ENCODE results near the gene RXRA. TPM values are rescaled to one million over a fixed set of nuclear protein-coding genes. Genes with fewer than 3 reads are reported as not detected.

RXRA gene
- total and polyA plus RNA-seq, 4 experiments from 2014 or later: 1.0 to 11.9 (median 6.4) TPM

GRCh38 chr9:134299883-134300282 is 26.4 kb upstream of the RXRA start:
- POLR2A ChIA-PET (ENCODE audit: partially characterized antibody): no interaction called here
- no peak overlapping the region for H3K27ac ChIP-seq (ENCODE audit: low read depth, low read length)
- H3K4me3 ChIP-seq (ENCODE audit: low read length in 2 of 2): no peak overlapping the region
- Mint-ChIP-seq H3K27ac (peak overlapping the region in 1 of 7 donors; percentile 42), H3K4me1 (peaks cover 8 to 17% (median 12%) of the 10 kb centered on the region in 4 donors), H3K9me3 (peaks cover 0 to 2% (median 0%) of the 10 kb centered on the region in 8 donors), H3K36me3 (no peaks in the 10 kb centered on the region), H3K27me3 (no peaks in the 10 kb centered on the region), H3K4me3 (no peak overlapping the region)
- H3K27me3 ChIP-seq (ENCODE audit: insufficient read depth, low read length): no peaks in the 10 kb centered on the region
- CTCF ChIA-PET (ENCODE audit: partially characterized antibody): interaction anchor here (2.2 kb wide), 1 partner anchor 143 kb away, joined by 5 read pairs; no protein-coding TSS in a partner anchor
- no peaks in the 10 kb centered on the region for H3K9me3 ChIP-seq (ENCODE audit: control insufficient read depth in 1 of 2, low read length in 2 of 2)
- no peaks in the 10 kb centered on the region for H3K36me3 ChIP-seq (ENCODE audit: insufficient read depth, low read length)
- DNase-seq: no peak
- intact Hi-C loops (cut with micrococcal nuclease): no loop called here
- H3K4me1 ChIP-seq (ENCODE audit: insufficient read depth, low read length): peaks cover 9% of the 10 kb centered on the region

GRCh38 chr9:134301387-134302129 is 24.7 kb upstream of the RXRA start:
- no peaks in the 10 kb centered on the region for H3K9me3 ChIP-seq (ENCODE audit: control insufficient read depth in 1 of 2, low read length in 2 of 2)
- no peaks in the 10 kb centered on the region for H3K27me3 ChIP-seq (ENCODE audit: insufficient read depth, low read length)
- intact Hi-C loops (cut with micrococcal nuclease): no loop called here
- Mint-ChIP-seq H3K27me3 (no peaks in the 10 kb centered on the region), H3K27ac (peak overlapping the region; percentile 3 to 91 (median 68)), H3K4me1 (peaks cover 8 to 17% (median 12%) of the 10 kb centered on the region in 4 donors), H3K4me3 (peak overlapping the region in 6 of 8 donors; percentile 4 to 62 (median 38)), H3K9me3 (peaks cover 0 to 2% (median 0%) of the 10 kb centered on the region in 8 donors), H3K36me3 (no peaks in the 10 kb centered on the region)
- H3K4me1 ChIP-seq (ENCODE audit: insufficient read depth, low read length): peaks cover 9% of the 10 kb centered on the region
- H3K27ac ChIP-seq (ENCODE audit: low read depth, low read length): no peak overlapping the region
- peak in 4 of 5 donors; percentile 45 to 78 (median 51) for DNase-seq
- no peak overlapping the region for H3K4me3 ChIP-seq (ENCODE audit: low read length in 2 of 2)
- no peaks in the 10 kb centered on the region for H3K36me3 ChIP-seq (ENCODE audit: insufficient read depth, low read length)
- CTCF ChIA-PET (ENCODE audit: partially characterized antibody): interaction anchor here (1.9 to 2.2 kb wide), 3 partner anchors 131 to 141 kb away, joined by 4 to 5 read pairs (median 5); no protein-coding TSS in a partner anchor
- POLR2A ChIA-PET (ENCODE audit: partially characterized antibody): interaction anchor here (1.0 to 1.2 kb wide), 2 partner anchors 24 to 137 kb away, joined by 3 to 4 read pairs; partner anchors contain the start of gene RNU6ATAC

DNA sequence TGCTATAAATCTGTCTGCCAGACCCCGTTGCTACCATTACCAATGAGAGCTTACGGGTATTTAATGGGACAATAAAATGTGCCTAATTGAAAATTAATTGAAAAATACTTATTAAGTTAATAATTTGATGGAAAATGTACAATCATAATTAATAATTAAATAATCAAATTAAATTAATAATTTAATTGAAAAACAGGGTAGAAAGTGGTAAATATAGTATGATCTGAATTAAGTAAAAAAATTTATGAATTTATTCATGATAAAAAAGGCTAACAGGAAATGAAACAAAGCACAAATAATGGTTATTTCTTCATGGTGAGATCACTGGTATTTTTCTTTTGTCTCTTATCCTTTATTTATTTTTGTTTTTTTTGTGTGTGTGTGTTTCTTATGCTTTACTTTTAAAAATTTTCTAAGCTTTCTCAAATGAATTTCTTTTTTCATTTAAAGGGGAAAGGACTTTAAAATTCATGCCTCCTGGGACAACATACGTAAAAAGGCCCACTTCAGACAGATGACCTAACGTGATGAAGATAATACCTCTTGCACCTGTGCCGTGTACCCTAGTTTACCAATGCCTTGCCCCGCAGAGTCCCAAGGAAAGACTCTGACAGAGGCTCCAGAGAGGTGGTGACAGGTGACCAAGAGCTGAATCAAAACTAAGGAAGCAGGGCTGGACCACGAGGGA is 24.0 kb upstream of the RXRA start:
- ChIA-PET CTCF (ENCODE audit: partially characterized antibody) (interaction anchor here (1.9 kb wide), 2 partner anchors 131 to 141 kb away, joined by 4 to 5 read pairs; no protein-coding TSS in a partner anchor), POLR2A (ENCODE audit: partially characterized antibody) (interaction anchor here (1.0 to 1.2 kb wide), 2 partner anchors 23 to 138 kb away, joined by 3 to 4 read pairs; partner anchors contain the start of gene RNU6ATAC)
- Histone ChIP-seq H3K4me1 (ENCODE audit: insufficient read depth, low read length) (peaks cover 9% of the 10 kb centered on the region), H3K36me3 (ENCODE audit: insufficient read depth, low read length) (no peaks in the 10 kb centered on the region), H3K4me3 (ENCODE audit: low read length in 2 of 2) (no peak overlapping the region), H3K27me3 (ENCODE audit: insufficient read depth, low read length) (no peaks in the 10 kb centered on the region), H3K9me3 (ENCODE audit: control insufficient read depth in 1 of 2, low read length in 2 of 2) (no peaks in the 10 kb centered on the region), H3K27ac (ENCODE audit: low read depth, low read length) (no peak overlapping the region)
- peak overlapping the region in 3 of 7 donors; percentile 41 to 78 (median 68) for H3K27ac Mint-ChIP-seq
- H3K36me3 Mint-ChIP-seq: no peaks in the 10 kb centered on the region
- H3K27me3 Mint-ChIP-seq: no peaks in the 10 kb centered on the region
- no peak for DNase-seq
- intact Hi-C loops (cut with micrococcal nuclease): no loop called here
- H3K4me1 Mint-ChIP-seq: peaks cover 8 to 17% (median 12%) of the 10 kb centered on the region in 4 donors
- peaks cover 0 to 2% (median 0%) of the 10 kb centered on the region in 8 donors for H3K9me3 Mint-ChIP-seq
- H3K4me3 Mint-ChIP-seq: peak overlapping the region in 1 of 8 donors; percentile 62

DNA sequence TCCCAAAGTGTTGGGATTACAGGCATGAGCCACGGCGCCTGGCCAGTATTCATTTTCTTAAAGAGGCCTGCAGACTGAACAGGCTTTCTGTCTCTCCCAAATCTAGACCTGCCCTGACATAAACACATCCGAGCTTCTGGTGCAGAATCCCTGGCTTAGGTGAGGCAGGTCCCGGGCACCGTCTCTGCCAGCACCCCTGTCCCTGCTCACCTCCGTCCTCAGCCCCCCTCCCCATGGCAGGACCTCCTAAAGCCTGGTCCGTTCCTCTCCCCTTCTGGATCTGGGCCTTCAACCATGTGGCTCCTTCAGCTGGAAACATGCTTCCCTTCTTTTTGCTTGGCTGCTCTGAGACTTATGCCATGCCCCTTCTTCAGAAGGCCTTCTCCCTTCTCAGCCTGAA is 22.7 kb upstream of the RXRA start:
- Histone ChIP-seq H3K4me1 (ENCODE audit: insufficient read depth, low read length) (peaks cover 9% of the 10 kb centered on the region), H3K27ac (ENCODE audit: low read depth, low read length) (no peak overlapping the region), H3K4me3 (ENCODE audit: low read length in 2 of 2) (no peak overlapping the region), H3K27me3 (ENCODE audit: insufficient read depth, low read length) (no peaks in the 10 kb centered on the region), H3K36me3 (ENCODE audit: insufficient read depth, low read length) (no peaks in the 10 kb centered on the region), H3K9me3 (ENCODE audit: control insufficient read depth in 1 of 2, low read length in 2 of 2) (no peaks in the 10 kb centered on the region)
- no peak overlapping the region for H3K4me3 Mint-ChIP-seq
- intact Hi-C loops (cut with micrococcal nuclease): no loop called here
- H3K36me3 Mint-ChIP-seq: no peaks in the 10 kb centered on the region
- POLR2A ChIA-PET (ENCODE audit: partially characterized antibody): no interaction called here
- no peaks in the 10 kb centered on the region for H3K27me3 Mint-ChIP-seq
- CTCF ChIA-PET (ENCODE audit: partially characterized antibody): no interaction called here
- H3K4me1 Mint-ChIP-seq: peaks cover 8 to 17% (median 12%) of the 10 kb centered on the region in 4 donors
- H3K9me3 Mint-ChIP-seq: peaks cover 0 to 2% (median 0%) of the 10 kb centered on the region in 8 donors
- H3K27ac Mint-ChIP-seq: peak overlapping the region in 1 of 7 donors; percentile 36
- no peak for DNase-seq

DNA sequence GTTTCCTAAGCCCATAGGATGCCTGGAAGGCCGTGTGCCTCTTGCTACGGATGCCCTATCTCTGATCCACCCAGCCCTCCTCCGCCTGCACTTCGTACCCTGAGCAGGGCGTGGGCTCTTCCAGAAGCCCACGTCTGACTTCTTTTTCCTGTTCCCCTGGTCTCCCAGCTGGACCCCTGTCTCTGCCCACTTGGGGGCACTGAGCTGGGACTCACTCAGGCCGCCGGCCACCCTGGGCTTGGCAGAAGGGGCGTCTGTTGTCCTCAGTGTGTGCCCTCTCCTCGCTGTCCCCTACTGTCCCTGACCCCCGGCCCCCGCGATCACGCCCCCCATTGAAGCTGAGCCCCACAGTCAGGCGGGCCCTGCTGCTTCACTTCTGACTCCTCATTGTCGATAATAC is 22.0 kb upstream of the RXRA start:
- H3K36me3 Mint-ChIP-seq: no peaks in the 10 kb centered on the region
- Histone ChIP-seq H3K36me3 (ENCODE audit: insufficient read depth, low read length) (no peaks in the 10 kb centered on the region), H3K27me3 (ENCODE audit: insufficient read depth, low read length) (no peaks in the 10 kb centered on the region), H3K4me1 (ENCODE audit: insufficient read depth, low read length) (peaks cover 9% of the 10 kb centered on the region), H3K9me3 (ENCODE audit: control insufficient read depth in 1 of 2, low read length in 2 of 2) (no peaks in the 10 kb centered on the region), H3K27ac (ENCODE audit: low read depth, low read length) (no peak overlapping the region), H3K4me3 (ENCODE audit: low read length in 2 of 2) (no peak overlapping the region)
- H3K9me3 Mint-ChIP-seq: peaks cover 0 to 2% (median 0%) of the 10 kb centered on the region in 8 donors
- H3K27me3 Mint-ChIP-seq: no peaks in the 10 kb centered on the region
- peak overlapping the region in 1 of 8 donors; percentile 1 for H3K4me3 Mint-ChIP-seq
- ChIA-PET CTCF (ENCODE audit: partially characterized antibody) (no interaction called here), POLR2A (ENCODE audit: partially characterized antibody) (no interaction called here)
- intact Hi-C loops (cut with micrococcal nuclease): no loop called here
- H3K27ac Mint-ChIP-seq: no peak overlapping the region
- peaks cover 8 to 17% (median 12%) of the 10 kb centered on the region in 4 donors for H3K4me1 Mint-ChIP-seq
- no peak for DNase-seq

- no peak overlapping the region for H3K4me3 ChIP-seq (ENCODE audit: low read length in 2 of 2)
- Mint-ChIP-seq H3K4me1 (peaks cover 8 to 17% (median 12%) of the 10 kb centered on the region in 4 donors), H3K4me3 (peak overlapping the region in 1 of 8 donors; percentile 1), H3K27me3 (no peaks in the 10 kb centered on the region), H3K36me3 (no peaks in the 10 kb centered on the region), H3K27ac (no peak overlapping the region), H3K9me3 (peaks cover 0 to 2% (median 0%) of the 10 kb centered on the region in 8 donors)
- H3K4me1 ChIP-seq (ENCODE audit: insufficient read depth, low read length): peaks cover 9% of the 10 kb centered on the region
- DNase-seq: no peak
- ChIA-PET POLR2A (ENCODE audit: partially characterized antibody) (no interaction called here), CTCF (ENCODE audit: partially characterized antibody) (no interaction called here)
- intact Hi-C loops (cut with micrococcal nuclease): no loop called here
- no peaks in the 10 kb centered on the region for H3K36me3 ChIP-seq (ENCODE audit: insufficient read depth, low read length)
- no peaks in the 10 kb centered on the region for H3K9me3 ChIP-seq (ENCODE audit: control insufficient read depth in 1 of 2, low read length in 2 of 2)
- no peak overlapping the region for H3K27ac ChIP-seq (ENCODE audit: low read depth, low read length)
- no peaks in the 10 kb centered on the region for H3K27me3 ChIP-seq (ENCODE audit: insufficient read depth, low read length)
These were observed 21.6 kb upstream of the RXRA start for GRCh38 chr9:134304690-134305089.

DNA sequence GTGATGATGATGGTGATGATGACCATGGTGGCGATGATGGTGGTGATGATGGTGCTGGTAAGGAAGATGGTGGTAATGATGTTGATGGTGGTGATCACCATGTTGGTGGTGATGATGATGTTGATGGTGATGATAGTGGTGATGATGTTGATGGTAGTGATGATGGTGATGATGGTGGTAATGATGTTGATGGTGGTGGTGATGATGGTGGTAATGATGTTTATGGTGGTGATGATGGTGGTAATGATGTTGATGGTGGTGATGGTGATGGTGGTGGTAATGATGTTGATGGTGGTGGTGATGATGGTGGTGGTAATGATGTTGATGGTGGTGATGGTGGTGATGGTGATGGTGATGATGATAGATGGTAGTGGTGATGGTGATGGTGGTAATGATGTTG is 20.7 kb upstream of the RXRA start:
- Mint-ChIP-seq H3K27me3 (no peaks in the 10 kb centered on the region), H3K4me1 (peaks cover 8 to 13% (median 11%) of the 10 kb centered on the region in 4 donors), H3K36me3 (no peaks in the 10 kb centered on the region), H3K27ac (no peak overlapping the region), H3K4me3 (no peak overlapping the region), H3K9me3 (no peaks in the 10 kb centered on the region)
- Histone ChIP-seq H3K27ac (ENCODE audit: low read depth, low read length) (no peak overlapping the region), H3K36me3 (ENCODE audit: insufficient read depth, low read length) (no peaks in the 10 kb centered on the region), H3K9me3 (ENCODE audit: control insufficient read depth in 1 of 2, low read length in 2 of 2) (no peaks in the 10 kb centered on the region), H3K4me1 (ENCODE audit: insufficient read depth, low read length) (peaks cover 9% of the 10 kb centered on the region), H3K4me3 (ENCODE audit: low read length in 2 of 2) (no peak overlapping the region), H3K27me3 (ENCODE audit: insufficient read depth, low read length) (no peaks in the 10 kb centered on the region)
- ChIA-PET CTCF (ENCODE audit: partially characterized antibody) (no interaction called here), POLR2A (ENCODE audit: partially characterized antibody) (no interaction called here)
- DNase-seq: no peak
- intact Hi-C loops (cut with micrococcal nuclease): no loop called here
